Right lobe of liver (tissue), 6 donors: ENCODE data around the gene TMC4. TPM values are rescaled to one million over a fixed set of nuclear protein-coding genes. Genes with fewer than 3 reads are reported as not detected.
"Not testable (repeated sequence)": the region's sequence is repeated elsewhere in the genome, so short reads cannot be mapped to it uniquely, and the experiment has no call there.

Experiments used
- ATAC-seq, 4 donors: fragments of 200-7000 bp; cut with Tn5 transposase; one replicate each; pipeline ENCODE4 v1.9.1; 2020; ENCODE audit warnings: mild to moderate bottlenecking in 4 of 4, moderate library complexity in 4 of 4
- DNase-seq, 3 donors: peaks; one replicate each; pipeline ENCODE4 v3.0.0-alpha.2; 2020
- H3K27ac ChIP-seq, 3 donors: fragments of 200-600 bp; one replicate each; pipeline ENCODE4 v1.8.0; 2022
- H3K27me3 ChIP-seq, 2 donors: fragments of 200-600 bp; one replicate each; pipeline ENCODE4 v1.8.0; 2022
- H3K36me3 ChIP-seq, 4 donors: fragments of 200-600 bp; sonication (generic) in 1 of 4; one replicate each; pipeline versions ENCODE4 v1.5.1 to v1.8.0; 2017 to 2022; ENCODE audit warnings: control low read depth in 1 of 4
- H3K4me1 ChIP-seq, 4 donors: fragments of 200-600 bp; sonication (generic) in 1 of 4; one replicate each; pipeline versions ENCODE4 v1.5.1 to v1.8.0; 2017 to 2022; ENCODE audit warnings: control low read depth in 1 of 4
- H3K4me3 ChIP-seq, 3 donors: fragments of 200-600 bp; one replicate each; pipeline ENCODE4 v1.8.0; 2022
- H3K9me3 ChIP-seq, 4 donors: fragments of 200-600 bp; sonication (generic) in 1 of 4; one replicate each; pipeline versions ENCODE4 v1.5.1 to v1.8.0; 2017 to 2022; ENCODE audit warnings: control low read depth in 1 of 4
- POLR2A ChIP-seq: fragments of 450-650 bp; IDR thresholded peaks from one replicate; pipeline ENCODE4 v1.6.1; 2017; ENCODE audit warnings: antibody characterized with exemption, mild to moderate bottlenecking
- WGBS: methylation state at CpG from one replicate; pipeline ENCODE4 v1.1.6; 2018; ENCODE audit warnings: low coverage, low lambda C conversion rate; ENCODE audit not compliant: insufficient coverage; ENCODE audit errors: missing lambda C conversion rate; 5-methylcytosine and 5-hydroxymethylcytosine counted together
- intact Hi-C, 2 donors: fragments of 100-400 bp; cut with DNase I; formaldehyde crosslinking; loops; one replicate each; pipeline versions ENCODE4 v1.11.2 to v1.14.1; 2022
- total RNA-seq, 6 experiments: library from RNA; depleted of rRNA in 2 of 6; stranded (reverse); fragments of >200 nt in 2 of 6; fragmentation: NEBNext Ultra II Directional in 3 of 6; extraction: Animal tissue kit (Norgen Biotek cat#: 25700) in 3 of 6; gene quantifications; one replicate each; pipeline versions ENCODE4 v1.1.0 to v1.2.4, GENCODE V29; 2016 to 2023
- TF ChIP-seq, protein P1 (sequence below), 4 donors: fragments of 200-600 bp in 3 of 4; fragments of 450-650 bp in 1 of 4; IDR thresholded peaks; one replicate each; pipeline versions ENCODE4 v1.5.1 to v1.8.0; 2016 to 2022; ENCODE audit warnings: antibody characterized with exemption in 4 of 4, mild to moderate bottlenecking in 2 of 4
- donor health status: DM: no; HTN: yes; CAD: no.
- donor health status: DM: no; HTN: no; CAD: no.
- donor health status: DM: no; HTN: no; CAD: no.
- donor health status: DM: no; HTN: yes; CAD: no.
- donor health status: DM: no; HTN: yes; CAD: no.

The TMC4 gene
- total RNA-seq, 6 experiments from 2014 or later = 0.18 to 2.4 (median 1.1) TPM

DNA sequence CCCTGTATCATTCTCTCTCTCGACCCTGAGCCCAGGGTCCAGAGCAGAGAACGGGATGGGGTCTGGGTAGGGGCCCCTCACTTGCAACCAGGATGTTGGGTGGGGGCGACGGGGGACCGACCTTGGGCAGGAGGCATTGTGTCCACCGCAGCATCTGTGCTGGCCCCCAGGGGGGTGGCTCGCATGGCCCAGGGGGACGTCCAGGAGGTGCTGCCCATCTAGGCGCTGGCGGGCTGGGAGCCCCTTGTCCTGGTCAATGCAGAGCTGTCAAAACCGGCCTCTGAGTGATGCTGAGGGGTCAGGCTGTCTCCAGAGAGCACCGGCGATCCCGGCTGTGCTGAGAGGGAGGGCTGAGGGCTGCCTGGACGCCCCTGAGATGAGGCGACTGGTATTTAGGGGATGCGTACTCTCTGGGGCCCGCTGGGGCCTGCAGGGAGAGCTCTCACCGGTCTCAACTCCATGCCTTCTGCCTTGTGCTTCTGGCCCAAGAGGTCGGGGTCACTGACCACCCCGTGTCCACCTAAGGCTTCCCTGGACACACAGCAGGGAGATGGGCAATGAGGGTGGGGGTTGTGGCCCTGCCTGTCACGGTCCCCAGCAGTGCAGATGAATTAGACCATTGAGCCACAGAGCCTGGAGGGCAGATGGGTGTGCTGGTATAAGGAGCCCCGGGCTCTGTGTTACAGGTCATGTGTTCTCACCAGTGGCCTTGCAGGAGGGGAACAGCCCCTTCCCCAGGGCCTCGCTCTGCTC, 36.3 kb upstream of the TMC4 start:
- no peak for TF ChIP-seq POLR2A
- TF ChIP-seq, protein P1, sequence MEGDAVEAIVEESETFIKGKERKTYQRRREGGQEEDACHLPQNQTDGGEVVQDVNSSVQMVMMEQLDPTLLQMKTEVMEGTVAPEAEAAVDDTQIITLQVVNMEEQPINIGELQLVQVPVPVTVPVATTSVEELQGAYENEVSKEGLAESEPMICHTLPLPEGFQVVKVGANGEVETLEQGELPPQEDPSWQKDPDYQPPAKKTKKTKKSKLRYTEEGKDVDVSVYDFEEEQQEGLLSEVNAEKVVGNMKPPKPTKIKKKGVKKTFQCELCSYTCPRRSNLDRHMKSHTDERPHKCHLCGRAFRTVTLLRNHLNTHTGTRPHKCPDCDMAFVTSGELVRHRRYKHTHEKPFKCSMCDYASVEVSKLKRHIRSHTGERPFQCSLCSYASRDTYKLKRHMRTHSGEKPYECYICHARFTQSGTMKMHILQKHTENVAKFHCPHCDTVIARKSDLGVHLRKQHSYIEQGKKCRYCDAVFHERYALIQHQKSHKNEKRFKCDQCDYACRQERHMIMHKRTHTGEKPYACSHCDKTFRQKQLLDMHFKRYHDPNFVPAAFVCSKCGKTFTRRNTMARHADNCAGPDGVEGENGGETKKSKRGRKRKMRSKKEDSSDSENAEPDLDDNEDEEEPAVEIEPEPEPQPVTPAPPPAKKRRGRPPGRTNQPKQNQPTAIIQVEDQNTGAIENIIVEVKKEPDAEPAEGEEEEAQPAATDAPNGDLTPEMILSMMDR (IDR thresholded peaks at IDR 0.05) = no peak
- ATAC-seq = peak; percentile 17 to 36 (median 28)
- no peaks in the 10 kb centered on the region for H3K9me3 ChIP-seq
- no peak overlapping the region for H3K4me3 ChIP-seq
- intact Hi-C loops = no loop called here
- peaks cover 12 to 37% (median 25%) of the 10 kb centered on the region in 4 donors for H3K36me3 ChIP-seq
- H3K4me1 ChIP-seq = peaks cover 0 to 78% (median 41%) of the 10 kb centered on the region in 4 donors
- no peaks in the 10 kb centered on the region for H3K27me3 ChIP-seq
- peak overlapping the region; percentile 86 to 98 (median 91) for H3K27ac ChIP-seq
- DNase-seq = peak; percentile 45 to 65 (median 65)
- 27% methylated on average over 3 of the region's 24 CpGs for WGBS

DNA sequence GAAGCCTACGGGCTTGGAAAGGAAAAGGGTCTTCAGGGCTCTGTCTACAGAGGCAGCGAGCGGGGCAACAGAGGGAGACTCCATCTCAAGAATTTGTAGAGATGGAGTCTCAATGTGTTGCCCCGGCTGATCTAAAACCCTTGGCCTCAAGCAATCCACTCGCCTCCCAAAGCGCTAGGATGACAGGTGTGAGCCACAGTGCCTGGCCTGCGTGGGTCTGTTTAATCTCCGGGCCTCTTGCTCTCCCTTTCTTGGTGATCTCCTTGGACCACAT, 35.8 kb upstream of the TMC4 start:
- Histone ChIP-seq H3K4me1 (peaks cover 0 to 79% (median 44%) of the 10 kb centered on the region in 4 donors), H3K27me3 (no peaks in the 10 kb centered on the region), H3K9me3 (no peaks in the 10 kb centered on the region), H3K27ac (peak overlapping the region; percentile 86 to 98 (median 91)), H3K4me3 (no peak overlapping the region), H3K36me3 (peaks cover 12 to 43% (median 30%) of the 10 kb centered on the region in 4 donors)
- TF ChIP-seq, protein P1 (IDR thresholded peaks at IDR 0.05) = no peak
- TF ChIP-seq POLR2A = no peak
- 65% methylated on average over 6 of the region's 8 CpGs for WGBS
- intact Hi-C loops = no loop called here
- DNase-seq = no peak
- no peak for ATAC-seq

DNA sequence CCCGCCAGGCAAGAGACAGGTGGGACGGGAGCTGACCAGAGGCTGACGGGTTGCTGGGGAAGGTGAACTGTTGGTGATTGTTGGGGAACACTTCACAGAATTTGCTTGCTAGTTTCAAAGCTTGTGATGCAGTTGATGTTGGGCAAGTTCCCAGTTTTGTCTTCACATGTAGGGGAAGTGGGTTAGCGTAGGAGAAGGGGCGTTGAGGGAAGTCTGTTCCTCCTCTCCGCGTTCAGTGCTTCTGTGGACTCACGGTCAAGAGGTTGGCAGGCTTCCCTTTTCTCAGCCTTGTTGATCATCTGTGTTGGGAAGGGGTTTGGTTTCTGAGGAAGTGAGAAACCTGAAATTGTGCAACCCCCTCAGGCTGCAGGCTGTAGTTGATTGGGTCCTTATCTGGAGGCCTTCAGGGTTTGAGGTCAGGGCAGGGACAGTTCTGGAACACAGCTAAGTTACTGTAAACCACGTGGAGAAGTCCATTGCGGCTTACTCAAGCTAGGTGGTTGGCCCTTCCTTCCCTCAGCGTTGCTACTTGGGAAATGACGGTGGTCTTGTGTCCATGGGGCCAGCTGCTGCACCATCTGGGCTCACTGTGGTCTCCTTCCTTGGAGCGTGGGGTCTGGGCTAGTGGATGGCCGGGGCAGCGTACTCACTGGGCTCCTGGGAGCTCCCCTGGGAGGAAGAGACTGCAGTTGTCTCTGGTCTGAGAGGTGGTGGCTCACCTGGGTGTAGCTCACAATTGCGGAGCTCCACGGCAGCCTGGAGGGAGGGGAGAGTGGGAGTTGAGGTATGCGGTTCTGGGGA, 35.2 kb upstream of the TMC4 start:
- DNase-seq = peak; percentile 62 to 77 (median 74)
- Histone ChIP-seq H3K4me1 (peaks cover 0 to 81% (median 46%) of the 10 kb centered on the region in 4 donors), H3K36me3 (peaks cover 12 to 48% (median 30%) of the 10 kb centered on the region in 4 donors), H3K9me3 (no peaks in the 10 kb centered on the region), H3K27me3 (no peaks in the 10 kb centered on the region), H3K27ac (peak overlapping the region; percentile 86 to 98 (median 91)), H3K4me3 (no peak overlapping the region)
- peak; percentile 45 for TF ChIP-seq POLR2A
- TF ChIP-seq, protein P1 (IDR thresholded peaks at IDR 0.05) = no peak
- intact Hi-C loops = no loop called here
- peak; percentile 37 to 50 (median 43) for ATAC-seq
- WGBS = 29% methylated on average over 11 of the region's 18 CpGs

DNA sequence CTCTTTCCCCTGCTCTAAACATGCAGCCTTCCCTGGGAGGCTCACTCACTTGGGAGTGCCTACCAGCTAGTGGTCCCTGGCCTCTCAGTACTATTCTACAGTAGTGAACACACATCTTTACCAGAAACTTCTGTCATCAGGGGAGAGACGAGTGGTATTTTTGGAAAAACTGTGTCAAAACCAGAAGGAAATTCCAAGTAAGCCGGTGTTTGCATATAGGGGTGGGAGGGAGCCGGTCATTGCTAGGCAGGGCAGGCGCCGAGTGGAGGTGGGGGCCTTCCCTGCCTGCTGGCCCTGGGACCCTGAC, 34.7 kb upstream of the TMC4 start:
- peaks cover 0 to 86% (median 48%) of the 10 kb centered on the region in 4 donors for H3K4me1 ChIP-seq
- no peaks in the 10 kb centered on the region for H3K9me3 ChIP-seq
- H3K27me3 ChIP-seq = no peaks in the 10 kb centered on the region
- no peak for DNase-seq
- no peak for ATAC-seq
- TF ChIP-seq POLR2A = no peak
- TF ChIP-seq, protein P1 (IDR thresholded peaks at IDR 0.05) = no peak
- peaks cover 12 to 54% (median 31%) of the 10 kb centered on the region in 4 donors for H3K36me3 ChIP-seq
- intact Hi-C loops = no loop called here
- no peak overlapping the region for H3K4me3 ChIP-seq
- 36% methylated on average over 5 of the region's 5 CpGs for WGBS
- H3K27ac ChIP-seq = peak overlapping the region; percentile 78 to 98 (median 86)

DNA sequence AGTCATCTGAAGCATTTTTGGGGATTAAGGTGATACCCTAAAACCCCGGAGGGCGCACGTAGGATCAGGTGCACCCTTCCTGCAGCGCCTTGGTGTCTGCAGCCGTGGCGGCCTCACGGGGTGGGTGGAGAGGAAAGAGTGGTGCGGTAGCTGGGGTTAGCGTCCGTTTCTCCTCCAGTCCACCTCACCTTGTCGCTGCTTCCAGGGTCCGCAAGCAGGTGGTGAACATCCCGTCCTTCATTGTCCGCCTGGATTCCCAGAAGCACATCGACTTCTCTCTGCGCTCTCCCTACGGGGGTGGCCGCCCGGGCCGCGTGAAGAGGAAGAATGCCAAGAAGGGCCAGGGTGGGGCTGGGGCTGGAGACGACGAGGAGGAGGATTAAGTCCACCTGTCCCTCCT, 34.2 kb upstream of the TMC4 start:
- H3K9me3 ChIP-seq, H3K27me3 ChIP-seq, ATAC-seq, intact Hi-C loops, H3K4me3 ChIP-seq: not testable (repeated sequence)
- Histone ChIP-seq H3K27ac (peak overlapping the region; percentile 78 to 98 (median 86)), H3K36me3 (peaks cover 16 to 58% (median 33%) of the 10 kb centered on the region in 4 donors), H3K4me1 (peaks cover 0 to 90% (median 51%) of the 10 kb centered on the region in 4 donors)
- peak in 1 of 3 donors; percentile 37 for DNase-seq
- WGBS = 73% methylated on average over 19 of the region's 23 CpGs
